HG03064 (cell line): ENCODE data around the gene SRCIN1.
"Not testable (repeated sequence)": the region's sequence is repeated elsewhere in the genome, so short reads cannot be mapped to it uniquely, and the experiment has no call there.

ENCODE experiments used
- ATAC-seq: cut with Tn5 transposase; IDR thresholded peaks from one replicate; pipeline ENCODE4 v1.9.1; 2021; ENCODE audit warnings: low read depth; ENCODE audit not compliant: unreplicated experiment

Gene SRCIN1

GRCh38 chr17:38546396-38546795 lies 59.4 kb downstream of the SRCIN1 start:
- ATAC-seq = no peak

DNA sequence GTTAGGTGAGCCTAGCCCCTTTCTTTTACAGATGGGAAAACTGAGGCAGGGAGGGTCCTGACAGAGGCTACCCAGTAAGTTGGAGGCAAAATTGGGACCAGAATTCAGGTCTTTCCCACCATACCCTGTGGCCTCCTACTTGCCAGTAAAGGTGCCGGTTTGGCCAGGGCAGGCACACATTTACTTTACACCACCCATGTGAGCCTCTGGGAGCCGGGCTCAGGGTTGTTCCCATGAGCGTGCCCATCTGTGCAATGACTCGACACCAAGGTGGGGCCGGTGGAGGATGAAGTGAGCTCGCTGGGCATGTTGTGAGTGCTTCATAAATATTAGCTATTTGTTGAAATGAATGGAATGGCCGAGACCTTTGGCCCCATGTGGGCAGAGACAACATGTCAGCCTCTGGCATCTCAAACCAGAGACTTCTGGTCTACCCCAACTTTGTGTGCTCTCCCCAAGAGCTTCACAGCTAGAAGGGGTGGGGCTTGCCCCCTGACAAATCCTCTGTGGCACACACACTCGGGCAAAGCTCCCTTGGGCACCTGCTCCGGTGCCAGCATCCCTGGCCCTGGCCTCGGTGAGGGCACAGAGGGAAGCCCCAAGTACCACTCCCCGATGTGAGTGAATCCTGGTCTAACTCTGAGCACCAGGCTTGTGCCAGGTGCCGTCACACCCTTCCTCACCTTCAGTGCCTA lies 60.1 kb downstream of the SRCIN1 start:
- ATAC-seq = no peak

DNA sequence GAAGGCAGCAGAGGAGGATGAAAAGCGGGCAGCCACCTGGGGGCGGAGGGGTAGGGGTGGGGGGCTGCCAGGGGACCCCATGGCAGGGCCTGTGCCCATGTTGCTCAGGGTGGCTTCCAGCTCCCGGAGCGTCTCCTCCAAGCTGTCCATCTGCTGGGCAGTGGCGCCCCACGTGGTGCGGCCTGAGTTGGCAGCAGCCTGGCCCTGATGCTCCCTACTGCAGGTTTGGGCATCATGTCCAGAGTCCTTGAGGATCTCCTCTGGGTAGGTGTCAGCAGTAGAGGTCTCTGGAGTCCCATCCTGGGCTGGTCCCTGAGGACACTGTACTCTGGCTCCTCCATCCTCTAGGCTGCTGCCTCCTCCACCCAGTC lies 60.9 kb downstream of the SRCIN1 start:
- no peak for ATAC-seq

DNA sequence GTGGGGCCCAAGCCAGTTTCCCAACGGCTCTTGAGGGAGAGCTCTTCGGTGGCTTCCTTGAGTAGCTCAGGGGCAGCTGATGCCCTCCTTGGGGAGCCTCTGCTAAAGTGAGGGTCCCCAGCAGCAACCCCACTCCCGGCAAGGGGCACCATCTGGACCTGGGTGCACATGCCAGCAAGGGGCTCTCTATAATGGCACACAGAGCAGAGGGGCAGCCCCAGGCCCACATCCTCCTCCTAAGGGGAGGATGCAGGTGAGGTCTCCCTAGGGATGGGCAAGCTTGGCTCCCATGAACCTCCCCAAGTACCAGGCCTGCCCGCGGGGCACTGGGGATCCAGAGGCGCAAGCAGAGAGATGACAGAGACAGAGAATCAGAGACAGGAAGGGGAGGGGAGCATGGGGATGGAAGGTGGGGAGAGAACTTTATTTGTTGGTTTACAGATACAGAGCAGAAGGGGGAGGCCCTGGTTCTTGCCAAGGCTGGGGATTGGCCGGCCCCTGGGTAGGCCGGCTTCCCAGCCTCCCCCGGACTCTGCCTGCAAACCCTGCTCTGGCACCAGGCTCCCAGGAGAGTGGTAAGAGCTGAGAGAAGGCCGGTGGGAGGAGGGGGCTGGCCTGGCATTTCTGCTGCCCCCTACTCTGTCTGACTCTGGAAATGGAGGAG lies 61.4 kb downstream of the SRCIN1 start:
- ATAC-seq = no peak

DNA sequence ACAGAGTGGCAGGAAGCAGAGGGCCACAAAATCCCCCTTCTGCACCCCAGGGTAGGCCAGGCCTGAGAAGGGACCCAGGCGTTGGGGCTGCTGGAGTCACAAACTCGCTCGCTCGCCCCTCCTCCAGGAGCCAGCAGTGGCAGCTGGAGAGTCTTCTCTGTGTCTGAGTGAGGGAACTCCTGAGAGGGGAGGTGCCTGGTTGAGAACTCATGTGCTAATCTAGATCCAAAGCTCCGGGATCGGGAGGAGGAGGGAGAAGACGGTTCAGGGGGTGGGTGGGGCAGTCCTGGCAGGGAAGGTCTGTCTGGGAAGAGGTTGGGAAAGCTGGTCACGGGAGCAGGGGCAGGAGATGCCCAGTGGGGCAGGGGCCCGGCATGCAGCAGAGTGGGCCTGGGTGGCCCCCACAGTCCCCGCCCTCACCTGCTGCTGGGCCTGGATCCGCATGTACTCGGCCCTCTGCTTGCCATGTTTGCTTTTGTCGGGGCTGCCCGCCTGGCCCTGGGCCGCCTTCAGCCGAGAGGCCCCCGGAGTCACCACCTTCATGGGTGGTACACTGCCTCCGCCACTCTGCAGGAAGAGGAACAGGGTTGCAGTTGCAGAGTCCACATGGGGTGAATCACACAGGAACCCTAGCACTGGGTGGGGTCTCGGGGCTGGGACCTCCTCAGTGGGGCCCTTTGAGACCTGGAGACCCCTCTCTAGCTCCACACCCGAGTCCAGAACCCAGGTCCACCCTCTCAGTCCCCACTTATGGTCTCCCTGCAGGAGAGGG lies 62.2 kb downstream of the SRCIN1 start:
- ATAC-seq = no peak

GRCh38 chr17:38542286-38542685 lies 63.5 kb downstream of the SRCIN1 start:
- no peak for ATAC-seq

DNA sequence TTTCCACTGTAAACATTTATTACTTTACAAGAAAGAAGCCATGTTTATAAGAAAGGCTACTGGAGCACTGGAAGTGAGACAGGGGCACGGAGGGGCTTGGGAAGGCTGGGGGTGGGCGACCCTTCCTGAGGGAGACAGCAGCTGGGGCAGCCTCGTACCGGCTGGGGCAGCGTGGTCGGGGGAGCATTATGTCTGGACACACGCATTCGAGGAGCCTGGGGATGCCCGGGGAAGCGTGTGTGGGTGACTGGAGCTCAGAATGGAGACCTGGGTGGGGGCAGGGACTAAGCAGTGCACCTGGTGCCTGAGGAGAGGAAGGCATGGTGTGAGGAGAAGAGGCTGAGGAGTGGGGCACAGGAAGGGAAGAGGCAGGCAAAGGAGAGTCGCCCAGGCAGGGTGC lies 64.5 kb downstream of the SRCIN1 start:
- no peak for ATAC-seq

DNA sequence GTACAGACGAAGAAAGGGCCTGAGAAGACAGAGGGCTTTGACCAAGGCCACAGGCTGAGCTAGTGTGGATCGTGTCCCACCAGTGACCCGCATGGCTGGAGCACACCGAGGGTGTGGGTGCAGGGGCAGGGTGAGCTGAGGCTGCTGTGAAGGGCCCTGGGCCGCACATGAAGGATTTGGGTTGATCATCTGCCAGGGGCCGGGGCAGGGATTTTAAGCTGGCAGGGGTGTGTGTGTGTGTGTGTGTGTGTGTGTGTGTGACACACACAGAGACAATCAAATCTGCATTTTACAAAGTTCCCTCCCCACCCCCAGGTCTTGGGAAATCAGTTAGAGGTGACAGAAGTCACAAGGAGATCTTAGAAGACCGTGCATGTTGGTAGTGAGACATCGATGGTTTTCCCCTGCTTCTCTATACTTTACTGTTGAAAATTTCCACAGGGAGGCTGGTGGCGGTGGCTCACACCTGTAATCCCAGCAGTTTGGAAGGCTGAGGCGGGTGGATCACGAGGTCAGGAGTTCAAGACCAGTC lies 65.2 kb downstream of the SRCIN1 start:
- no peak for ATAC-seq

GRCh38 chr17:38539386-38539785 lies 66.4 kb downstream of the SRCIN1 start:
- no peak for ATAC-seq

DNA sequence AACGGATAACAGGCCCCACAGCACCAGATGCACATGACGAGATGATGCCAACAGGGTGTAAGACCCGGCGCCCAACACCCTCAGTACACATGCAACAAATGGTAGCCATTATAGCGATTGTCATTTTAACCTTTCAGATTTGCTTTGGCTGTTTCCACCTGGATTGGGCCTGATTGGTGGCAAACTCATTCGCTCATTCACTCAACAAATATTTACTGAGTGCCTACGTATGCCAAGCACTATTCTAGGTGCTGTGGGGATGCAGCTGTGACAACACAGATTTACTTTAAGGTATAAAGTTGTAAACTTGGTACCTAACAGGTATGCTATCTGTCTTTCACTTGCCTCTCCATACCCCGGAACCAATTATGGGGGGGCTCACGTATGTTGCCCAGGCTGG lies 66.8 kb downstream of the SRCIN1 start:
- ATAC-seq = no peak

- ATAC-seq = no peak
Observed at GRCh38 chr17:38536661-38537060, 69.1 kb downstream of the SRCIN1 start.

GRCh38 chr17:38535886-38536285 lies 69.9 kb downstream of the SRCIN1 start:
- ATAC-seq = no peak

DNA sequence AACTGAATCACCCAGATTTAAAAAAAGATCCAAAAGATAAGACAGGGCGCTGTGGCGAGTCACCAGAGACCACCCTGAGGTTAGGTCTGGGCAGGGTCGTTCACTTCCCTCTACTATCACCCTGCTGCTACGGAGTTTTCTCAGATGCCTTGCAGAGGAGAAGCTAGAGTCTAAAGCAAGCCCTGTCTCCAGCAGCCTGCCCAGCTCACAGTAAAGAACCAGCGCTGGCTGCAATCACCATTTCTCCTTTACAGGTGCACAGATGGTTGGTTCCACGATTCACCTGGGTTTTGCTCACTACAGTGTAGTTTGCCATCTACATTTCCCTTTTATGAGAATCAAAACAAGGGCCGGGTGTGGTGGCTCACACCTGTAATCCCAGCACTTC lies 71.3 kb downstream of the SRCIN1 start:
- ATAC-seq = no peak

GRCh38 chr17:38533866-38534497 lies 71.8 kb downstream of the SRCIN1 start:
- no peak for ATAC-seq

GRCh38 chr17:38533241-38533640 lies 72.5 kb downstream of the SRCIN1 start:
- no peak for ATAC-seq

GRCh38 chr17:38532451-38532850 lies 73.3 kb downstream of the SRCIN1 start:
- ATAC-seq = no peak

- ATAC-seq = not testable (repeated sequence)
Observed at GRCh38 chr17:38531761-38532160, 74.0 kb downstream of the SRCIN1 start.

DNA sequence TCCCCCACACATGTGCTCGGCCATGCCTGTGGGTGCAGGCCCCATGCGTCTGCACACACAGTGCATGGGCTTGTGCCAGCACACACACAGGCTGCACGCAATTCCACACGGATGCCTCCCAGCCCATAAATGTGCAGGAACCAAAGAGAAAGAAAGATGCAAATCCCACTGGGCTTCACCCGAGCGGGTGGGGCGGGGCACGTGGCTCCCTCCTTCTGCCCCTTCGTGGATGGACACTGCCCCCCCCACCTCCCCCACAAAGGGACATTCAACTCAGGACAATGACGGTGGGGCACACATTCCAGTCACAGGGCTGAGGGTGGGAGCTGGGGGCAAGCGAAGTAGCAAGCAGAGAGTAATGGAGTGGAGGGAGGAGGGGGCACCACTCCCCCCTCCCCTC lies 74.9 kb downstream of the SRCIN1 start:
- not testable (repeated sequence) for ATAC-seq

DNA sequence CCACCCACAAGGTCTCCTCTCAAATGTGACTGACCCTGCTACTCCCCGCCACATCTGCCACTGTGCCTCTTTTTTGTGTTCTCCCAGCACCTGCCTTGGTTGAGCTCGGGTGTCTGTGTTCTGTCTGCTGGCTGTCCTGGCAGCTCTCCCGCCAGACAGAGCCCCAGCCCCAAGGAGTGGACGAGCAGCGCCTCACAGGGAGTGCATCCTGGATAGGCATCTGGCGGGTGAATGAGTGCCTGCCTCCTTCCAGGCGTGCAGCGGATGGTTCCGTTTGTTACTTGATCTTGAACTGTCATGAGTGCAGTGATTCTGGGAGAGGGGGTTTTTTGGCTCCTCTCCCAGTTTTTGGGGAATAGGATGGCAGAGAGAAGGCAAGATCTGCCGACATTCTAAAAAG lies 77.6 kb downstream of the SRCIN1 start:
- not testable (repeated sequence) for ATAC-seq

GRCh38 chr17:38526526-38526925 lies 79.2 kb downstream of the SRCIN1 start:
- not testable (repeated sequence) for ATAC-seq

GRCh38 chr17:38512473-38513058 lies 93.2 kb downstream of the SRCIN1 start:
- no peak for ATAC-seq
